DOHH2 (cell line): Measurements from ENCODE around the gene SLC25A39.

Source experiments
- H3F3A ChIP-seq: fragments of 200-600 bp; sonication (generic), shearing (Covaris generic); 2 replicates; pipeline ENCODE4 v1.6.0; 2016; ENCODE audit warnings: antibody characterized with exemption, mild to moderate bottlenecking; ENCODE audit not compliant: control insufficient read depth, insufficient read depth
- H3K27ac ChIP-seq: fragments of 200-600 bp; sonication (generic); 2 replicates; pipeline ENCODE4 v1.5.1; 2014; ENCODE audit warnings: low read depth, mild to moderate bottlenecking, low read length, moderate library complexity
- H3K27me3 ChIP-seq: fragments of 200-600 bp; sonication (generic); 2 replicates; pipeline ENCODE4 v1.6.1; 2014; ENCODE audit warnings: mild to moderate bottlenecking, low read length, mixed read lengths; ENCODE audit not compliant: control insufficient read depth
- H3K36me3 ChIP-seq: fragments of 200-600 bp; sonication (generic); 2 replicates; pipeline ENCODE4 v1.6.1; 2014; ENCODE audit warnings: mild to moderate bottlenecking, low read length, moderate library complexity, mixed read lengths; ENCODE audit not compliant: control insufficient read depth
- H3K4me1 ChIP-seq: fragments of 200-600 bp; sonication (generic); 2 replicates; pipeline ENCODE4 v1.6.1; 2014; ENCODE audit warnings: mild to moderate bottlenecking, low read length, mixed read lengths; ENCODE audit not compliant: control insufficient read depth
- H3K4me2 ChIP-seq: fragments of 200-600 bp; sonication (generic); 2 replicates; pipeline ENCODE4 v1.6.0; 2014; ENCODE audit warnings: mild to moderate bottlenecking, low read length, moderate library complexity
- H3K4me3 ChIP-seq: fragments of 200-600 bp; sonication (generic); 2 replicates; pipeline ENCODE4 v1.5.1; 2014; ENCODE audit warnings: mild to moderate bottlenecking, low read length, mixed read lengths
- H3K79me2 ChIP-seq: fragments of 200-600 bp; sonication (generic); 2 replicates; pipeline ENCODE4 v1.6.1; 2014; ENCODE audit warnings: mild to moderate bottlenecking, low read length, mixed read lengths; ENCODE audit not compliant: control insufficient read depth
- H3K9me2 ChIP-seq: fragments of 200-600 bp; sonication (generic); replicated peaks from 2 replicates; pipeline ENCODE4 v1.6.1; 2014; ENCODE audit warnings: mild to moderate bottlenecking, low read length, mixed read lengths; ENCODE audit not compliant: control insufficient read depth
- H3K9me3 ChIP-seq: fragments of 200-600 bp; sonication (generic); 2 replicates; pipeline ENCODE4 v1.6.1; 2014; ENCODE audit warnings: antibody characterized with exemption, low read length, mixed read lengths; ENCODE audit not compliant: control insufficient read depth, insufficient read depth
- H4K20me1 ChIP-seq: fragments of 200-600 bp; sonication (generic); 2 replicates; pipeline ENCODE4 v1.6.0; 2014; ENCODE audit warnings: low read depth, mild to moderate bottlenecking, antibody characterized with exemption, low read length, moderate library complexity; ENCODE audit not compliant: control insufficient read depth, insufficient read depth
- CTCF ChIP-seq: fragments of 200-600 bp; sonication (generic); IDR thresholded peaks from one replicate; pipeline ENCODE4 v1.5.1; 2014; ENCODE audit warnings: antibody characterized with exemption, mild to moderate bottlenecking, low read depth, low read length; ENCODE audit not compliant: poor library complexity, severe bottlenecking
- EZH2phosphoT487 ChIP-seq: fragments of 200-600 bp; sonication (generic); IDR thresholded peaks from 2 replicates; pipeline ENCODE4 v1.6.1; 2017; ENCODE audit warnings: borderline replicate concordance, mild to moderate bottlenecking, antibody characterized with exemption, low read length, moderate library complexity, mixed read lengths

SLC25A39 gene

DNA sequence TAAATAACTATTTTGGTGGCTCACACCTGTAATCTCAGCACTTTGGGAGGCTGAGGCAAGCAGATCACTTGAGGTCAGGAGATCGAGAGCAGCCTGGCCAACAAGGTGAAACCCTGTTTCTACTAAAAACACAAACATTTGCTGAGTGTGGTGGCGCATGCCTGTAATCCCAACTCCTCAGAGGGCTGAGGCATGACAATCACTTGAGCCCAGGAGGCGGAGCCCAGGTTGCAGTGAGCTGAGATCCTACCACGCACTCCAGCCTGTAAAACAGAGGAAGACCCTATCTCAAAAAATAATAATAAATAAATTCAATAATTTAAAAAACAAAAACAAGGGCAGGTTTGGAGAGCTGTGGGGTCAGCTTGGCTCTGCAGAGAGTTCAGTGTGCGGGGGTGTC, 51.0 kb downstream of the SLC25A39 start:
- TF ChIP-seq CTCF (no peak), EZH2phosphoT487 (no peak)
- Histone ChIP-seq H3K27me3 (peaks cover 19% of the 10 kb centered on the region; the same call in 1 of the 2 replicates), H3K27ac (no peak overlapping the region), H3K4me3 (no peak overlapping the region), H3K4me1 (peaks cover 5% of the 10 kb centered on the region; the same call in 1 of the 2 replicates), H3K9me2 (no peaks in the 10 kb centered on the region), H3K9me3 (no peaks in the 10 kb centered on the region), H4K20me1 (no peaks in the 10 kb centered on the region), H3K4me2 (no peak overlapping the region), H3K79me2 (no peaks in the 10 kb centered on the region), H3K36me3 (no peaks in the 10 kb centered on the region), H3F3A (no peaks in the 10 kb centered on the region)

DNA sequence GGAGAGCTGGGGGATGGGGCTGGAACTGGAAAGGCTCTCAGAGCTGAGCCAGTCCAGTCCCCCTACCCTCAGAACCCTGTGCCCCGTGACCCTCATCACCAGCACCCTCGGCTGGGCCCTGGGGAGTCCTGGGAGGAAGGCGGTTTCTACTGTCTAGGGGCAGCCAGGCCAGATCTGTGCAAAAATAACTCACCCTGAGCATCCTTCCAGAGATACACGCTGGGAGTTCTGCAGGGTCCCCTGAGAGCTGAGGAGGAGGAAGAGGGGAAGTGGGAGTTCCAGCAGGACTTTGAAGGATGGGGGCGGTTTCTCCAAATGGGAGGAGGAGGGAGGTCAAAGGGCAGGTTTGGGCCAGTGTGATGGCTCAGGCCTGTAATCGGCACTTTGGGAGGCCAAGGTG, 51.7 kb downstream of the SLC25A39 start:
- no peak overlapping the region for H3K27ac ChIP-seq
- TF ChIP-seq CTCF (no peak), EZH2phosphoT487 (no peak)
- no peaks in the 10 kb centered on the region for H3K9me3 ChIP-seq

GRCh38 chr17:44272321-44272951, 52.2 kb downstream of the SLC25A39 start:
- Histone ChIP-seq H3K36me3 (no peaks in the 10 kb centered on the region), H3K4me2 (no peak overlapping the region), H3F3A (no peaks in the 10 kb centered on the region), H3K9me2 (no peaks in the 10 kb centered on the region), H3K27ac (no peak overlapping the region), H3K4me1 (peaks cover 5% of the 10 kb centered on the region; the same call in 1 of the 2 replicates), H4K20me1 (no peaks in the 10 kb centered on the region), H3K79me2 (no peaks in the 10 kb centered on the region), H3K27me3 (peaks cover 10% of the 10 kb centered on the region; the same call in 1 of the 2 replicates), H3K9me3 (no peaks in the 10 kb centered on the region), H3K4me3 (no peak overlapping the region)
- TF ChIP-seq CTCF (no peak), EZH2phosphoT487 (no peak)

More for the DNA sequence above, 51.7 kb downstream of the SLC25A39 start:
- Histone ChIP-seq H3K4me3 (no peak overlapping the region), H4K20me1 (no peaks in the 10 kb centered on the region), H3K4me2 (no peak overlapping the region), H3K36me3 (no peaks in the 10 kb centered on the region), H3K27me3 (peaks cover 13% of the 10 kb centered on the region; the same call in 1 of the 2 replicates), H3K4me1 (peaks cover 5% of the 10 kb centered on the region; the same call in 1 of the 2 replicates), H3K79me2 (no peaks in the 10 kb centered on the region), H3F3A (no peaks in the 10 kb centered on the region), H3K9me2 (no peaks in the 10 kb centered on the region)
